ENCODE data around the gene LEMD2.
"Not testable (repeated sequence)": the region's sequence is repeated elsewhere in the genome, so short reads cannot be mapped to it uniquely, and the experiment has no call there.

Gene LEMD2

DNA sequence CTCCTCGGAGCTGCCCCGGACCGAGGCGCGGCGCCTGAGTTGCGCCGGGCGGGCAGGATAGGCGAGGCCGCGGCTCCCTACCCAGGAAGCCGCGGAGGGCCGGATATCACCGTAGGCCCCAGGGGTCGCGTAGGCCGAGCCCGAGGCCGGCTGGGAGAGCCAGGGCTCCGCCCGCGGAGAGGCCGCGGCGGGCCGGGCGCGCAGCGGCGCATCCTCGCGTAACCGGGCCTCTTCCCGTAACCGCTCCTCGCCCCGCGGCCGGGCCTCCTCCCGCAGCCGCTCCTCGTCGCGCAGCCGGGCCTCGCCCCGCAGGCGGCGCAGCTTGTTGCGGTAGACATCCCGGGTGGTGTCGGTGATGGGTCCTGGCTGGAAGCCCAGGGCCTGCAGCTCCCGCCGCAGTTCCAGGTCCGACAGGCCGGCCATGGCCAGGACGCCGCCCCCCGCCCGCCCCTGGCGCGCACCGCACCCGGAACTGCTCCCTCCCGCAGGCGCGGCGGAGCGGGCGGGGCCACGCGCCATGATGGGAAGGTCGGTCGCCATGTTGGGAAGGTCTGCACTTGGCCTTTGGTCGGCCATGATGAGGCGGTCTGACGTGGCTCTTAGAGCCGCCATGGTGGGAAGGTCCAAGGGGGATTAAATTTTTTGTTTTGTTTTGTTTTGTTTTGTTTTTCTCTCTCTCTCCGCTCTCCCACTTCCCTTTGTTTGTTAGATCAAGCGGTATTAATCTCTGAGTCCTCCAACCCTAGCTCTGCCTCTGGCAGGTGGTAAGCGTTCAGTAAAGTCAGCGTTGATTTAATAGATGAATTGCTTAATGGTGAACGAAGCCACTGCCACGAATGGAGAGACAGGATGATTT is at the start of gene LEMD2:
LEMD2 (minus strand) TSS at position 437 of the 856 bp plus-strand sequence; CDS start at position 423, 14 bp downstream.
- DNase-seq (ENCODE audit: low read depth in 3 of 3), result peak; percentile 84 to 90 (median 88)

DNA sequence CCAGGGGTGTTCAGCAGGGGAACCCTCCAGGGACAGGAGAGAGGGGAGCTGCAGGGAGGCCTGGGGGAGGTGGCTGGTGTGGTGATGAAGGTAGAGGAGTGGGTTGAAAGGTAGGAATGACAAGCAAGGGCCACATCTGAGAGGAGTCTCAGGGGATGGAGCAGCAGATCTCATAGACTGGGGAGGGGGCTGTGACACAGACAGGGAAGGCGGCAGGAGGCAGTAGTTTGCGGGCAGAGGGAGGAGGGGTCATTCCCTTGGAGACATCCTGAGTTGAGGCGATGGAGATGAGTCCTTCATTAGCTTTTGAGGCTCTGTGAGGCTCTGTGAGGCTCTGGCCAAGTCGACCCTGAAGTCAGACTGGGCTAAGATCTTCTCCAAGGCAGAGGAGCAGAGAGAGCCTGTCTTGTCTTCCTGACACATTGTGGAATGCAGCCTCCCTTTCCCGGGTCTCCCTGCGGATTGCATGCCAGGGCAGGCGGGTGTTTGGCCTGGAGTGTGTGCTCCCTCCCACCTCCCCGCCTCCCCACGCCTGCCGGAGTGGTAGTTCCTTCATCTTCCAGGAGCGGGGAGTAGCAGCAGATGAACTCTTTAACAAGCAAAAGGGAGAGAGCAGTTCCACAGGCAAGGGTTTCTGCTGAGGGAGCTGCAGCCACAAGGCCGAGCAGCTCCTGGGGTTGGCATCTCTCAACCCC is 49.2 kb upstream of the LEMD2 start:
- DNase-seq (ENCODE audit: low read depth in 3 of 3), result no peak

DNA sequence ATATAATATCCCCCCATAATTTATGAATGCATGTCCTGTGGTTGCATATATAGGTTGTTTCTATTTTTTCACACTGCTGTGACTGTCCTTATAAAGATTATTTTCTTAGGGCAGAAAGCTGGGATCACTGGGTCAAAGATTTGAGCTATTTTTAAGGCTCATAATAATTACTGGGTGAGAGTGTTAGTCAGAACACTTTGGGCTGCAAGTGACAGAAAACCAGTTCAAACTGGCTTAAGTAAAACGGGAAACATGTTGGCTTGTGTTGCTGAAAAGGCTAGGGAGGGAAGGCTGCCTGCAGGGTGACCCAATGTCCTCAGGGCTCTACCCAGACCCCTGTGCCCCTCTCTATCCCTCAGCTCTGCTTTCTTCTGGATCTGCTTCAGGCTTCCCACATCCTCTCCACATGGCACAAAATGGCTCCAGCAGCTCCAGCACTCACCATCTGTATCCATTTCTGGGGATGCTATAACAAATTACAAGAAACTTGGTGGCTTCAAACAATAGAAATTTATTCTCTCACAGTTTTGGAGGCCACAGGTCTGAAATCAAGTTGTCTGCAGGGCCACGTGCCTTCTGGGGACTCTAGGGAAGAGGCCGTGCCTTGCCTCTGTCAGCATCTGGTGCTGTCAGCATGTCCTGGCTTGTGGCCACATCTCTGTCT is 48.0 kb upstream of the LEMD2 start:
- no peak for DNase-seq (ENCODE audit: low read depth in 3 of 3)

DNA sequence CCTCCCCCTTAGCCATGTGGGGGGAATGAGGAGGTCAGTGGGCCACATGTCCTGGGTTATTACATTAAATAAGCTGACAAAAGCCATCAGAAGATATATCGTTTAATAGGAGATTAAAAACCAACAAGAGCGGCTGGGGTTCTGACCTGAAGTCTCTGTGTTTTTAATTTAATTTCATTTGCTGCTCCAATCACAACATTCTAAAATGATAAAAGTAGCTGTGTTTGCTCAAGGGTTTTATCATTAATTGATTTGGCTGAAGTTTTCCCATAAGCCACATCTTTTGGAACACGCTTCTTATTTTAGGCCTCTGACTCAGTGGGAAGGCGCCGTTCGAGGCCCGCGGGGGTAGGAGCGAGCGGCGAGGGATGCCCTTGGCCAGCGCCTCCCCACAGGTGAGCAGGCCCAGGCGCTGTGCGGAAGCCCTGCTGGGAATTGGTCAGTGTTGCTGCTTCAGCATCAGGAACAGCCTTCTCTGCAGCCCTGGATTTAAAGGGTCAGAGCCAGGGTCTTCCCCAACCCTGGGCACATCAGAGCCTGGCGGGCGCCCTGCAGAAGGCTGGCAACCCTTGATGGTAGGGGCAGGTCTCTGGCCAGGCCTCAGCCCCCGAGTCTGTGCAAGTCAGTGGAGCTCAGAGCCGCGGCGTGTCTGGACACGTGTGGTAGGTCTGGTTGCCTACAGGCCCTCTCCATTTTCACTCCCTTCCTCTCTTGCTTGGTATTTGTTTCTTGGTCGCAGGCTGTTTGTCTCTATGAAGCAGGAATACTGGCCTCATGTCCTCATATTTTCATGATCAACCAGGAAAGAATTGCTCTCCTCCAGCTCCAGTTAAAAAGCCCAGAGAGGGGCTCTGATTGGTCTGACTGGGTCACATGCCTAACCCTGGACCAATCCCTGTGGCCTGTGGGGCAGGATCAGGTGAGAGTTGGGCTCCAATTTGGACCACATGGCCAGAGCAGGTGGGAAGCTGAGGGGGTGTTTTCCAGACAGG is 45.8 kb upstream of the LEMD2 start:
- DNase-seq (ENCODE audit: low read depth in 3 of 3), result no peak

DNA sequence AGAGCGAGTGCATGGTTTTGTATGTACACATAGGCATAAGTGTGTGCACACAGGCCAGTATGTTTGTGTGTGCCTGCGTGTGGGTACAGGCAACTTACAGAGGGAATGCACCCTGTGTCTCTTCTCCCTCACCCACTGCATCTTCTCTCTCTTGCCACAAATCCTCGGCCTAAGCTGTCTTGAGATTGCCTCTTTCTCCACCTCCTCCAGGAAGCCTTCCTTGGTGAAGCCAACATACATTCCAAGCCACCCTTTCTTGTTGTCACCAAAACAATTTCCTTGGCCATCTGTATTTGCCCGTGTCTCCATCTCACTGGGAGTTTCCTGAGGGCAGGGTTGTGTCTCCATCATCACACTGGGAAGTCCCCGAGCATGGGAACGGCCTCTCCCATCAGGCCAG is 44.7 kb upstream of the LEMD2 start:
- DNase-seq (ENCODE audit: low read depth in 3 of 3), result no peak

DNA sequence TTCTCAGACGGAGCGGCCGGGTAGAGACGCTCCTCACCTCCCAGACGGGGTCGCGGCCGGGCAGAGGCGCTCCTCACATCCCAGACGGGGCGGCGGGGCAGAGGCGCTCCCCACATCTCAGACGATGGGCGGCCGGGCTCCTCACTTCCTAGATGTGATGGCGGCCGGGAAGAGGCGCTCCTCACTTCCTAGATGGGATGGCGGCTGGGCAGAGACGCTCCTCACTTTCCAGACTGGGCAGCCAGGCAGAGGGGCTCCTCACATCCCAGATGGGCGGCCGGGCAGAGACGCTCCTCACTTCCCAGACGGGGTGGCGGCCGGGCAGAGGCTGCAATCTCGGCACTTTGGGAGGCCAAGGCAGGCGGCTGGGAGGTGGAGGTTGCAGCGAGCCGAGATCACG is 43.9 kb upstream of the LEMD2 start:
- DNase-seq (ENCODE audit: low read depth in 3 of 3), result not testable (repeated sequence)

DNA sequence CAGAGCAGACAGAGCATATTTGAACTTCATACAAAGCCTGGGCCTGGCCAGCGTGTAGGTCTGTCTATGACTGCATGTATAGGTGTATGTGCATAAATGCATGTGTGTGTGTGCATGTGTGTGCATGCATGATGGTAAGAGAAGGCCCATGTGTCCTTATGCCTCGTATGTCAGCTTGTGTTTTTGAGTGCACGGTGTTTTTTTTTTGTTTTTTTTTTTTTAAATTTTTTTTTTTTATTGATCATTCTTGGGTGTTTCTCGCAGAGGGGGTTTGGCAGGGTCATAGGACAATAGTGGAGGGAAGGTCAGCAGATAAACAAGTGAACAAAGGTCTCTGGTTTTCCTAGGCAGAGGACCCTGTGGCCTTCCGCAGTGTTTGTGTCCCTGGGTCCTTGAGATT is 42.8 kb upstream of the LEMD2 start:
- DNase-seq (ENCODE audit: low read depth in 3 of 3), result not testable (repeated sequence)

DNA sequence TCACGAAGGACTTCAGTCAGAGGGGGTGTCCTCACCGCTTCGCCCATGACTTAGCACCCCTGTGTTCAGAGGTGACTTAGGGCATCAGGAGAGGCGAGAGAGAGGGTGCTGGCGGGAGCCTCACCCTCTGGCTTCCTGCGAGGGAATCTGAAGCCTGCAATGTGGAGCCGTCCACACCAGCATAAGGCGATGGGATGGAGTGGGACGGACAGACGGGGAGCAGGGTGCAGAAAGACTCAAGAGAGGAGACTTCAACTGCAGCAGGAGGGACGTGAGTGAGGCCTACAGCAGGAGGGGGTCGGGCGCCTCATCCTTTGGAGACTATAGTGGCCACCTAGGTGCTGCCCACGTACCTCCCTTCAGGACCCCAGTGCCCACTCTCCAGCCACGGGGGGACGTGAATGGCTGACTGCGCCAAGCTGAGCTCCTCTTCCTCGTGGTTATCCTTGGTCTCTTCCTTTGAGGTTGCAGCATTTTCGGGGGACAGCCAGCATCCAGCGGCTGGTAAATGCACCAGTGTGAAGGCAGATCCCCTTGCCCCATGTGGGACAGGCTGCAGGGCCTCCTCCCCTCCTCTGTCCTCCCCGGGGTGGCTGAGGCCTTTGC is 41.8 kb upstream of the LEMD2 start:
- no peak for DNase-seq (ENCODE audit: low read depth in 3 of 3)

DNA sequence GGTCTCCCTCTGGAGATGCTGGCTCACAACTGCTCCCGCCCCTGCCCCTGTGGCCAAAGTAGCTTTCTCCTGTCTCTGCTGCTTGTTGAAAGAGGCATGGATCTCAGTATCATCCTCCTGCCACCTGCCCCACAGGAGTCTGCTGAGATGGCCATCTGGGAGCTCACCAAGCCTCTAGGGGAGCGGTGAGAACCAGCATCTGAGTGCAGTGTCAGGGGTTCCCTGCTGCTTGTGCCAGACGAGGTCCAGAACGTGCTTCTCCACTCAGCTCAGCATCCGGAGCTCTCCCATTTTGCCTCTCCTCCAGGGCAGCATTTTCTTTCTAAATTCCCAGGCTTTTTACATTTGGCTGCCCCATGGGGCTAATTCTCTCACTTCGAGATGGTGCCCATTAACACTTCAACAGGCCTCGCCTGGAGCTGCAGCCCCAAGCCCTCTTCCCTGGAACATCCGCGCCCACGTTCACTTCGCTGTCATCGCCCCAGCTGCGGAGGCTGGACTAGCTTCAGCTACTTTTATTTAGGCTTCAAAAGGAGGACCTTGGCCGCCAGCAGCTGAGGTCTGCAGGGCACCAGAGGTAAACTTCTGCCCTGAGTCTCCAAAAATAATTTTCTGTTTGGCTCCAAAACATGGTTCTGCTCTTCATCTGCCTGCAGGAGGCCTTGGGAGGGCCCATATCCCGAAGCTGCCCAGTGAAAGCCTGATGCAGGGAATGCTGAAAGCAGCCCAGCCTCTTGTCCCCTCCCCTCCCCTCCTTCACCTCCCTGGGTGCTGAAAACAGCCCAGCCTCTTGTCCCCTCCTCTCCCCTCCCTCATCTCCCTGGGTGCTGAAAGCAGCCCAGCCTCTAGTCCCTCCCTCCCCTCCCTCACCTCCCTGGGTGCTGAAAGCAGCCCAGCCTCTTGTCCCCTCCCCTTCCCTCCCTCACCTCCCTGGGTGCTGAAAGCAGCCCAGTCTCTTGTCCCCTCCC is 40.1 kb upstream of the LEMD2 start:
- no peak for DNase-seq (ENCODE audit: low read depth in 3 of 3)

DNA sequence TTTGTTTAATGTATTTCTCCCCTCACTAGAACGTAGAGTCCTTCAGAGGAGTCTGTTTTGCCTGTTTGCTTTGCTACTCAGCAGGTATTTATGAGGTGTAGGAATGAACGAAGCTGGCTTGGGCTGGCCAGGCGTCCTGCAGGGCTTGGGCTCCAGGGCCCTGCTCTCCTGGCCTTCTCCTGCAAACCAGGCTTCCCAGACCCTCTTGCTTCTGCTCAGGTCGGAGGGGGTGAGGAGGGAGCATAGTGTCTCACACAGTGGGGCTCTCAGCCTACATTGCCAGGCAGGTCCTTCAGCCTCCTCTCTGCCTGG is 39.5 kb upstream of the LEMD2 start:
- DNase-seq (ENCODE audit: low read depth in 3 of 3), result no peak

DNA sequence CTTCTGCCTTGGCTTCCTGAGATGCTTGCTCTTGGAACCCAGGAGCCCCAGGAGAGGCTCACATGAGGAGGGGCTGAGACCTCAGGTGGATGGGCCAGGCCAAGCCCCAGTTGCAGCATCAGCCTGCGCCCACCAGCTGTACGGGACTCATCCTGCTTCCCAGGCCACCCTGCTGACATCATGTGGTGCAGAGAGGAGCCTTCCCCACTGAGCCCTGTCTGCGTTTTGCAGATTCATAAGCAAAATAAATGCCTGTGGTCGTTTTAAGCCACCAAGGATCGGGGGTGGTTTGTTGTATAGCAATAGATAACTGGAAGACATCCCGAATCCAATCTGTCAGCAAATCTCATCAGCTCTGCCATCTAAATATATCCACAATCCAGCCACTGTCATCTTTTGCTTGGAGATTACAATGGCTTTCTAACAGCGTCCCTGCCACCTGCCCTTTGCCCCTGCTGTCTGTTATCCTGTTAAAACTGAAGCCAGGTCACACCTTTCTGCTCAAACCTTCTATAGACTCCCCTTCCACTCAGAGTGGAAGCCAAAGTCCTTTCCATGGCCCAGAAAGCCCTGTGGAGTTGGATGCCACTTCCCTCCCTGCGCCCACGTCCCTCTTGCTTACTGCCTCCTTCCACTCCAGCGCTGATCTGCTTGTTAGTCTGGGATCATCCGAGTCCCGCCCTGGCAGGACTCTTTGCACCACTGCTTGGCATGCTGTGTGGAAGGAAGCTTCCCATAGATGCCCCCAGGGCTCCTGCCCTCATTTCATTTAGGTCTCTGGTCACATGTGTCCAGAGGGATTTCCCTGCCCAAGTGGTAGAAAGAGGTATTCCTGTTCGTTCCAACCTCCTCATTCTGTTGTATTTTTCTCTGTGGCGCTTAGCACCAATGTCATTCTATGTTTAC is 38.9 kb upstream of the LEMD2 start:
- no peak for DNase-seq (ENCODE audit: low read depth in 3 of 3)

DNA sequence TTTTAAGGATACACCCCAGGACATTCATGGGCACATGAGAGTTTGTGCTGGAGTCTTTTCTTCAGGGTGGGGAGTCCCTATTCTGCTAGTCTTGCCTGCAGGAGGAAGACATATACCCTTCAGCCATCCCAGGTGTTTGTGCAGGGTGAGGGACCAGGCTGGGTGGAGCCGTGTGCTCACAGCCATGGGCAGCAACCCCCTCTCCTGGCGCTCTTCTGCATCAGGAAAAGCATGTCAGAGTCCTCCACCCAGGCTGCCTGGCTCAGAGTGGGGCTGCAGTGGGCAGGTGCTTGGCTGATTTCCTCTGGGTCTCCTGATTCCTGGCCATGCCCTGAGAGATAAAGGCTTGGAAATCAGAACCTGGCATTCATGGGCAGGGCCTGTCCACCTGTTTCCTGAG is 37.6 kb upstream of the LEMD2 start:
- no peak for DNase-seq (ENCODE audit: low read depth in 3 of 3)

DNA sequence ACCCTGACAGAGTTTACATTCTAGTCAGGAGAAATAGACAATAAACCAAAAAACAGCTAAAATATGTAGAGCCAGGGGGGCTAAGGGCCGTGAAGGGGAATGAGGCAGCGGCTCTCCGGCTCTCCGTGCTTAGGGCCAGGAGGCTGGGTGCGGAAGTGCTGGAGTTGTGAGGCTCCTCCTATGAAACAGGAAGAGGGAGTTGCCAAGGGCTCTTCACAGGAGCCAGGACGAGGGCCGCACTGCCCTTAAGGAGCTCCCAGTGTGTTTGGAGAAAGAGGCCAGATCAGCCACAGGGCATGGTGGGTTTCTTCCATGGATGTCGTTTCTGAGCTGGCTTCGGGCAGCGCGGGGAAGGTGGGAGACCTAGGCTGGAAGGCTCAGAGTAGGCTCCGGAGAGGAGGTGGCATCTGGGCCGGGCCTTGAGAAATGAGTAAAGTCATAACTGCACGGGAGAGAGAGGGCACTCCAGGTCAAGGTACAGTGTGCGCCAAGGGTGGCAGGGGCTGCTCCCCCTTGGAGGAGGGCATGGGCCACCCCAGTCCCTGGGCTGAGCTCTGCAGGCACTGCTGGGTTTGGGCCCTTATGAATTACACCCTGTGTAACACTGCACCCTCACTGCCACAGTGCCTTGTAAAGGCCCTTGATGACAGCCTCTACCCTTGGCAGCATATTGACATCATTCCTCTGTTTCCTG is 35.7 kb upstream of the LEMD2 start:
- DNase-seq (ENCODE audit: low read depth in 3 of 3), result no peak

DNA sequence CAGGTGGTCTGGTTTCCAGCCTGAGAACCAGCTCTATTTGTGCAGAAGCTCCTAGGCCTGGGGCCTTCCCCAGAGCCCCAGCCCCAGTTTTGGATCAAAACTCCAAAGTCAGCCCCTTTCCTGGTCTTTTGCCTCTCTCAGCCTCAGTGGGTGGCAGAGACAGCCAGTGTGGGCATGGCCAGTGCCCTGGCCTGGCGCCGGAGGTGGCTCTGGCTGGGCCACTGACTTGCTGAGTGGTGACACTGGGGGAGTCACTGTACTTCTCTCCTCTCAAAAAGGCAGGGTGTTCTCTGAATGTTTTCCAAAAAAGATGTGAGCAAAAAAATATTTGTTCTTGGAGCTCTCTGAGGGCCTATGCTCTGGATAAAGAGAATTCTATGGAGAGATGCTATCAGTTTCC is 34.9 kb upstream of the LEMD2 start:
- no peak for DNase-seq (ENCODE audit: low read depth in 3 of 3)

DNA sequence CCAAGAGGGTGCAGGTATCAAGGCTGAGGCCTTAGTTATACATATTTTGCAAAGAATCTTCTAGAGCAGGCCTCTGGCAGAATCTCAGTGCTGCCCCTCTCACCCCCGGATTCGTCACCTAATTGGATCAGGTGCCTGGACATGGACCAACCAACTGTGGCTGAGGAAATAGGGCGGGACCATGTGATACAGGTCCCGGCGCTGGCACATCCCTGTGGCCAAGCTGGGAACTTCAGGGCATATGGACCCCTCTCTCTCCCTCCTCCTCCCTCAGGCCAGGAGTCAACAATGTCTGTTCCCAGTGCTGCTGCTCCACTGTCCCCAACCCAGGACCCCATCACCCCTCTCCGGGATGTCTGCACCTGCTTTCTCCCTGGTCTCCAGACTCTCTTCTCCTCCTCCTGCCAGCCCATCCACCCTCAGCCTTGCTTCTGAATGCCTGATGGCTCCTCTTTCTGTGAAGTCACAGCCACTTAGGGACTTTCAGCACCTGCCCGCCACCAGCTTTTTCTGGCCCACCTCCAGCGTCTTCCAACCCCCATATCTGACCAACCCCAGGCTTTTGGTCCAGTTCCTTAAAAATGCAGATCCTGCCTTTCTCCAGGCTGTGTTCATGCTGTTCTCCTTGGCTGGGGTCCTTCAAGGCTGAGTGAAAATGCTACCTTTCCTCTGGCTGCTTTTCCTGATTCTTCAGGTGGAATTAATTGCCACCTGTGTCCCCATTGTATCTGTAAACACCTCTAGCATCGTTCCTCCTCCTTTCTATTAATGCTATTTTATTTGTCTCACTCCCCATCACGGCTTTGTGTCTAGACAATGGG is 33.9 kb upstream of the LEMD2 start:
- no peak for DNase-seq (ENCODE audit: low read depth in 3 of 3)

DNA sequence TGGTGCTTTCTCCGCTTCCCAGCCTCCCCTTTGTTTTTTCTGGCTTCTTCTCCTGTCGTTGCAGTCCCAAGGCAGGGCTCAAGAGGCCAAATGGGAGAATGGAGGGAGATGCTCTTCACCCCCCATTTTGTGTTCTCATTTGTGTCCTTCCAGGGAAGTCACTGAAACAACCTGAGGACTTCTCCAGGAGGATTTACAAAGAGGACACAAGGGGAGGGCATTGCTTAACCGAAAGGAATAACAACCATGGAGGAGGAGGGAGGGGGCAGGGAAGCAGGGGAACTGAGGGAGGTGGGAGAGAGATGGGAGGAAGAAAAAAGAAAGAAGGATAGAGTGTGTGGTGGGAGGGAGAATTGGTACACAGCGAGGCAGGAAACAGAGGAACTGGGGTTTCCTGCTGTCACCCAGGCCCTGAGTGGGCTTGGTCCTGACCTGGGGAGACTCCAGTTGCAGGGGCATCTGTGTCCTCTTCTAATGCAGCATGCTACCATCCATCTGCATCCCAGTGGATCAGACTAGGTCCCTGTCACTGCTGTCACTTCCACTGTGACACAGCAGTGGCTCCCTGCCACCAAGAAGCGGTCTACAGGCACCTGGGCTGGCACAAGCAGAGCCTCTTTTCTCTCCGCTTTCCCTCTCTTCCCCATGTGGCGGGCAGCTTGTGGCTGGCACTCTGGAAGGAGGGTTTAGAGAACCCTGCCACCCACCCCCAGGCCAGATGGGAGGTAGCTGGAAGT is 32.0 kb upstream of the LEMD2 start:
- DNase-seq (ENCODE audit: low read depth in 3 of 3), result no peak

DNA sequence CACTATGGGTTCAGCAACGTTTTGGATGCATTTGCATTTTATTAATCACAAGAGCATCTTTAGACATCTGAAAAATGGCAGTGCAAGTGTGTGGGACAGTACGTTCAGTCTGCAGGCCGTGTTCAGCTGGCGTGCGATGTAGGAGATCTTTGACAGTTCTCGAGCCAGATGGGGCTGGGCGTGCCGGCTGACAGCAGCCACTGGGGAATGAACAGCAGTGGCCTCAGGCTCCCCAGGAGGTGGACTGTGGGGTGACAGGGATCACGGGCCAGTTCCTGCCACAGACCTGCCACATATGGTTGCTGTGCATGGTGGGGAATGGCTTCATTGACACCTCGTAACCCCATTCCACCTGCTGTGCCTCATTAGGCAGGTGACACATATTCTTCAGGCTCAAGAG is 31.3 kb upstream of the LEMD2 start:
- DNase-seq (ENCODE audit: low read depth in 3 of 3), result no peak

All from stimulated activated CD4-positive, alpha-beta T cell treated with anti-CD3 and anti-CD28 coated beads, TNF-alpha, amount 100 ng/mL, for 4 hours (primary cell).